K562 (cell line): ENCODE measurements around the gene CARF. TPM values are rescaled to one million over a fixed set of nuclear protein-coding genes. Genes with fewer than 3 reads are reported as not detected.

Experiments
- CREBBP ChIP-seq: IDR thresholded peaks from one replicate; pipeline ENCODE4 v1.6.1; 2012; ENCODE audit warnings: low read depth, mild to moderate bottlenecking, control low read depth, inconsistent platforms, low read length
- DPF2 ChIP-seq: fragments of 450-650 bp; IDR thresholded peaks from 2 replicates; pipeline ENCODE4 v1.6.1; 2016
- EP300 ChIP-seq: IDR thresholded peaks from 2 replicates; pipeline ENCODE4 v1.6.1; 2012; ENCODE audit warnings: low read length, improper control_type of control experiment
- EWSR1 ChIP-seq: fragments of 450-650 bp; IDR thresholded peaks from 2 replicates; pipeline ENCODE4 v1.6.1; 2018; ENCODE audit warnings: borderline replicate concordance, mild to moderate bottlenecking, low read depth, moderate library complexity; ENCODE audit not compliant: partially characterized antibody
- FOXJ2 ChIP-seq: fragments of 200-800 bp; sonication (Bioruptor generic); IDR thresholded peaks from 2 replicates; pipeline ENCODE4 v1.6.1; 2016; ENCODE audit warnings: missing genetic modification characterization, missing compliant biosample characterization
- FOXK1 ChIP-seq: sonication (generic); formaldehyde crosslinking; IDR thresholded peaks from 2 replicates; pipeline ENCODE4 v1.8.0; 2022; ENCODE audit warnings: missing genetic modification reagents, mild to moderate bottlenecking, borderline replicate concordance
- GTF2E2 ChIP-seq: fragments of 200-800 bp; sonication (Bioruptor generic); IDR thresholded peaks from 2 replicates; pipeline ENCODE4 v1.6.1; 2016; ENCODE audit warnings: missing genetic modification characterization, missing compliant biosample characterization
- ILK ChIP-seq: fragments of 450-650 bp; IDR thresholded peaks from 2 replicates; pipeline ENCODE4 v1.6.1; 2016; ENCODE audit warnings: missing genetic modification characterization, low read depth, mild to moderate bottlenecking, missing compliant biosample characterization, moderate library complexity, borderline replicate concordance
- KDM5B ChIP-seq: fragments of 200-600 bp; sonication (generic); IDR thresholded peaks from 2 replicates; pipeline ENCODE4 v1.6.1; 2012; ENCODE audit warnings: low read depth, mild to moderate bottlenecking, moderate library complexity, low read length, control low read depth, inconsistent platforms; ENCODE audit not compliant: insufficient replicate concordance
- MAZ ChIP-seq, 2 experiments: fragments of 450-650 bp in 1 of 2; sonication (generic) in 1 of 2; formaldehyde crosslinking; IDR thresholded peaks in 1 of 2; conservative IDR thresholded peaks in 1 of 2; 2 replicates each; pipeline versions ENCODE4 v1.4.0 to v1.5.0; 2020; ENCODE audit warnings: mild to moderate bottlenecking in 1 of 2, missing genetic modification reagents in 1 of 2
- NR2C2 ChIP-seq, 2 experiments: fragments of 200-800 bp in 1 of 2; sonication (Bioruptor generic) in 1 of 2; sonication (generic) in 1 of 2; formaldehyde crosslinking in 1 of 2; IDR thresholded peaks; 2 replicates each; pipeline versions ENCODE4 v1.6.1 to v1.8.0; 2016 to 2022; ENCODE audit warnings: mild to moderate bottlenecking in 1 of 2, missing compliant biosample characterization in 1 of 2, missing genetic modification characterization in 1 of 2, missing genetic modification reagents in 1 of 2
- PHB ChIP-seq: fragments of 250-450 bp; sonication (Bioruptor Pico); IDR thresholded peaks from 2 replicates; pipeline ENCODE4 v1.5.0; 2021
- PHF8 ChIP-seq: fragments of 200-600 bp; sonication (generic); IDR thresholded peaks from 2 replicates; pipeline ENCODE4 v1.6.1; 2012; ENCODE audit warnings: mixed run types, mild to moderate bottlenecking, inconsistent platforms, low read length, moderate library complexity, borderline replicate concordance
- POLR2AphosphoS2 ChIP-seq: IDR thresholded peaks from 2 replicates; pipeline ENCODE4 v1.6.1; 2012; ENCODE audit warnings: low read length, improper control_type of control experiment
- RUNX1 ChIP-seq: sonication (generic); IDR thresholded peaks from 2 replicates; pipeline ENCODE4 v1.6.1; 2016; ENCODE audit warnings: antibody characterized with exemption, low read depth
- SMAD4 ChIP-seq: fragments of 250-450 bp; sonication (Bioruptor Pico); conservative IDR thresholded peaks from 2 replicates; pipeline ENCODE4 v1.8.0; 2021; ENCODE audit warnings: inconsistent platforms, mild to moderate bottlenecking, moderate library complexity
- SMARCA4 ChIP-seq: fragments of 450-650 bp; IDR thresholded peaks from 2 replicates; pipeline ENCODE4 v1.6.1; 2016
- SMC3 ChIP-seq: conservative IDR thresholded peaks from 2 replicates; pipeline ENCODE4 v1.6.1; 2011; ENCODE audit warnings: low read depth, low read length, improper control_type of control experiment; ENCODE audit not compliant: insufficient read depth
- ZBED1 ChIP-seq: IDR thresholded peaks from 2 replicates; pipeline ENCODE4 v1.6.1; 2014
- ZBTB49 ChIP-seq: sonication (generic); formaldehyde crosslinking; IDR thresholded peaks from 2 replicates; pipeline ENCODE4 v1.8.0; 2022; ENCODE audit warnings: missing genetic modification reagents, mild to moderate bottlenecking, borderline replicate concordance
- ZKSCAN8 ChIP-seq: fragments of 200-800 bp; sonication (Bioruptor generic); IDR thresholded peaks from 2 replicates; pipeline ENCODE4 v1.6.1; 2016; ENCODE audit warnings: missing genetic modification characterization, missing compliant biosample characterization
- ZNF449 ChIP-seq: fragments of 250-450 bp; sonication (Bioruptor Pico); IDR thresholded peaks from 2 replicates; pipeline ENCODE4 v1.8.0; 2022; ENCODE audit warnings: moderate library complexity, mild to moderate bottlenecking, inconsistent platforms
- ZNF561 ChIP-seq: fragments of 450-650 bp; formaldehyde crosslinking; conservative IDR thresholded peaks from 2 replicates; pipeline ENCODE4 v1.4.0; 2020; ENCODE audit warnings: mild to moderate bottlenecking, moderate library complexity
- ZNF717 ChIP-seq: fragments of 250-450 bp; sonication (Bioruptor Pico); IDR thresholded peaks from 2 replicates; pipeline ENCODE4 v1.5.0; 2021
- polyA plus RNA-seq, 8 experiments: library from polyadenylated mRNA; depleted of rRNA in 4 of 8; stranded (reverse) in 5 of 8; unstranded in 3 of 8; fragments of >200 nt; fragmentation: Nextera tagmentation in 2 of 8; fragmentation: Illumina TruSeq in 1 of 8; extraction: Ambion mirVana in 2 of 8; extraction: Trizol in 1 of 8; gene quantifications; 2 replicates each; pipeline versions ENCODE4 v1.2.1 to v1.2.3, GENCODE V29; 2011 to 2014; ENCODE audit warnings: inconsistent platforms in 1 of 8, missing spikeins in 1 of 8
- total RNA-seq, 7 experiments: library from RNA; depleted of rRNA in 6 of 7; stranded (reverse); fragments of >200 nt in 6 of 7; fragmentation: Illumina TruSeq in 2 of 7; extraction: Trizol in 2 of 7; gene quantifications; 2 replicates each; pipeline versions ENCODE4 v1.2.1 to v1.2.3, GENCODE V29; 2011 to 2021; ENCODE audit warnings: low replicate concordance in 1 of 7
- TF ChIP-seq, protein P1 (sequence below): sonication (generic); formaldehyde crosslinking; IDR thresholded peaks from 2 replicates; pipeline ENCODE4 v1.8.1; 2022; ENCODE audit warnings: missing genetic modification reagents

CARF gene
- total and polyA plus RNA-seq, 9 of the 15 experiments (the other 6 are each of a cell fraction or from before 2014, with no cell fraction given), result 0.31 to 4.2 (median 1.2) TPM

DNA sequence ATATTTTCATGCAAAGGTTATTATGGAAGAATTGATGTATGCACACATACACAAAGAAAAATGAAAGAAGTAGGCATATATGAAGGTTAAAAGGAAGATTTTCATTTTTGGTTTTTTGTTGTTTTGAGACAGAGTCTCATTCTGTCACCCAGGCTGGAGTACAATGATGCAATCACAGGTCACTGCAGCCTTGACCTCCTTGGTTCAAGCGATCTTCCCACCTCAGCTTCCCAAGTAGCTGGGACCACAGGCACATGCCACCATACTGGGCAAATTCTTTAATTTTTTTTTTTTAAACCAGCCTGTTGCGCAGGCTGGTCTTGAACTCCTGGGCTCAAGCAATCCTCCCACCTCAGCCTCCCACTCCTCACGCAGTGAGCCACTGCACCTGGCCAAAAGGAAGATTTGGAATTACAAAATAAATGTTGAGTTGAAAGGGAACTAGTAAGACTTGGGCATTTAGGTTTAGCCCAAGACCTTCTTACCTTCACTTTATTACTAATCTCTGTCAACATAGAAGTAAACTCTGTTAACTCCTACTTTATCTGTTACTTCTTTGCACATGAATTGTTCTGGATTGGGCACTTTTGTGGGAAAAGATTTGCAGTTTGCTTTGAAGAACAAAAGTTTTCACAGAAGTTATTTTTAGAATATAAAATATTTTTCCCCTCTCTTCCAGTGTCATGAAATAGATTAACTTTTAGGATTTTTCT, 70.9 kb downstream of the CARF start (continued):
- TF ChIP-seq, protein P1, sequence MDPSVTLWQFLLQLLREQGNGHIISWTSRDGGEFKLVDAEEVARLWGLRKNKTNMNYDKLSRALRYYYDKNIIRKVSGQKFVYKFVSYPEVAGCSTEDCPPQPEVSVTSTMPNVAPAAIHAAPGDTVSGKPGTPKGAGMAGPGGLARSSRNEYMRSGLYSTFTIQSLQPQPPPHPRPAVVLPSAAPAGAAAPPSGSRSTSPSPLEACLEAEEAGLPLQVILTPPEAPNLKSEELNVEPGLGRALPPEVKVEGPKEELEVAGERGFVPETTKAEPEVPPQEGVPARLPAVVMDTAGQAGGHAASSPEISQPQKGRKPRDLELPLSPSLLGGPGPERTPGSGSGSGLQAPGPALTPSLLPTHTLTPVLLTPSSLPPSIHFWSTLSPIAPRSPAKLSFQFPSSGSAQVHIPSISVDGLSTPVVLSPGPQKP (CRISPR knock-in tag), result no peak
- TF ChIP-seq ZBTB49, result no peak
- no peak for TF ChIP-seq ZNF561 (CRISPR knock-in tag)
- no peak for TF ChIP-seq PHF8
- no peak for TF ChIP-seq POLR2AphosphoS2
- TF ChIP-seq CREBBP, result no peak
- TF ChIP-seq EWSR1, result no peak
- TF ChIP-seq FOXK1 (CRISPR knock-in tag), result no peak
- TF ChIP-seq SMC3, result no peak
- no peak for TF ChIP-seq KDM5B
- no peak for TF ChIP-seq ZBED1
- no peak for TF ChIP-seq SMARCA4
- no peak for TF ChIP-seq PHB (CRISPR knock-in tag)
- TF ChIP-seq FOXJ2 (tag), result no peak
- no peak for TF ChIP-seq ZNF449 (CRISPR knock-in tag)
- 0 out of 2 replicates have a peak, but pooled peaks have one; percentile 45 for TF ChIP-seq SMAD4
- no peak for TF ChIP-seq EP300
- no peak for TF ChIP-seq RUNX1
- TF ChIP-seq NR2C2 (CRISPR knock-in tag; IDR thresholded peaks at IDR 0.05), result no peak
- TF ChIP-seq NR2C2 (tag; IDR thresholded peaks at IDR 0.05), result 0 out of 2 replicates have a peak, but pooled peaks have one; percentile 55
- TF ChIP-seq ZKSCAN8 (CRISPR knock-in tag), result no peak
- TF ChIP-seq DPF2, result peak; percentile 27; the same call in 1 of the 2 replicates
- TF ChIP-seq ILK (tag), result no peak
- TF ChIP-seq ZNF717, result no peak
- TF ChIP-seq MAZ (CRISPR knock-in tag; conservative IDR thresholded peaks at IDR 0.05 in 1 of 2, IDR thresholded peaks at IDR 0.05 in 1 of 2), result no peak
- TF ChIP-seq GTF2E2 (tag), result no peak
